GM12873 (cell line): ENCODE data around the gene RTF1.

Experiments
- CTCF ChIP-seq: IDR thresholded peaks from 2 replicates; pipeline ENCODE4 v1.5.1; 2012; ENCODE audit warnings: low read depth, mild to moderate bottlenecking, moderate library complexity, low read length, control low read depth; ENCODE audit not compliant: insufficient read depth; ENCODE audit errors: missing control alignments

Gene RTF1

DNA sequence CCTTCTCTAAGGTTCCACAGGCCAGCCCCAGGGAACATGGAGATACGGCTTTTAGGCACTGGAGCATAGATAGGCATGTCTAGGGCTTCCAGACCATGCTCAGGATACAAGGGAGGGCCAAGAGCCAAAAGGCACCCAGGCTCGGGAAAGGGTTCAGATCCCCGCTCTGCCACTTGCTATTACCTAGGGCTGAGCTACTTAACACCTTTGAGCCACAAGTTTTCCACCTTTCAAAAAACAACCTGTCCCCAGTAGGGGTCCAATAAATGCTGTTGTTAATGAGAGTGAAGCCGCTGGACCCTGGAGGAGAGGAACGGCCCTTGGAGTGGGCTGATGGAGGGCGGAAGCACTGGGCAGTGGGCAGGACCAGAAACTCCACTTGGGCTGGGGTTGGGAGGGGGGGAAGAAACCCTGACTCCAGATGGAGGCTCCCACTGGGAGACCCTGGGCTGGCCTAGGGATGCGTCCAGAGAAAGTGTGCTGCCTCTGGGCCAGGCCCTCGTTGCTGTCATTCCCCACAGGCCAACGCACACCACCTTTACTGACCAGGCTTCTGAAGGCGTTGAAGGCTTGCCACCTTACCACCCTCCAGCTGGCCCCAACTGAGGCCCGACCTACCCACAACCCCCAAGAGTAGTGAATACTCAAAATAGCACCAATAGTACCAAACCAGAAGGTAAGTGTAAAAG is 68.2 kb downstream of the RTF1 start:
- TF ChIP-seq CTCF: no peak

DNA sequence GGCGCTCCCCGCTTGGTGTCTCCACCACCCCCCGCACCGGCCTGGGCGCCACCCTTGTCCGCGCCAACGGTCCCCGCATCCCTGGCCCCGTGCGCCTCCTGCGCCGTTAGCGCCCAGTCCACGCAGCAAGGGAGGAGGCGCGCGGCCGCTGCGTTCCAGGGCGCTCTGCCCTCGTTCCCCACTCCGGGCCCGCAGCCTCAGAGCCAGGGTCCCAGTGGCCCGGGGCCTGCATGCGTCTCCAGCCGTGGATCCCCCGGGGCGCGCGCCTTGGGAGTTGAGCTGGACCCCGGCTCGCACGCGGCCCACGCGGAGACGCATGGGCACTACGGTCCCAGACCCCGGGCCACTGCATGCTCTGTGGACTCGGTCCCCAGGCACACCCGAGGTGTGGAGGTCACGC is 69.4 kb downstream of the RTF1 start:
- no peak for TF ChIP-seq CTCF

GRCh38 chr15:41487381-41487780 is 70.5 kb downstream of the RTF1 start:
- TF ChIP-seq CTCF: no peak

- TF ChIP-seq CTCF: no peak
Observed at GRCh38 chr15:41487802-41488201, 70.9 kb downstream of the RTF1 start.

- no peak for TF ChIP-seq CTCF
Observed at GRCh38 chr15:41489641-41490040, 72.7 kb downstream of the RTF1 start.

DNA sequence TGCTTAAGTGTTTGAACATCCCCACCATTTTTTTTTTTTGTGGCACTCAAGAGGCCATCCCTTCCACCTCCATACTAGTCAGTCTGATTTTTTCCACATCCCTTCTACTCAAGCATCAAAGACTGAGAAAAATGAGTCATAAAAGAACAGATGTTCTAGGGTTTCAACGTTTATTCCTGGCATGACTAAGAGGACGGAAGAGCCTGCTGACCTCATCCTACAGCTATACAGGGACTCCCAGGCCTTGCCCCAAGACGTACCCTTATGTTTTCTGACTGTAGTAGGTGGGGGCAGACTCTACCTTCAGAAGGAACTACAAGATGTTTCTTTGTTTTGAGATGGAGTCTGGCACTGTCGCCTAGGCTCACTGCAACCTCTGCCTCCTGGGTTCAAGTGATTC is 73.5 kb downstream of the RTF1 start:
- no peak for TF ChIP-seq CTCF

- no peak for TF ChIP-seq CTCF
Observed at GRCh38 chr15:41491889-41492288, 75.0 kb downstream of the RTF1 start.
